ENCODE data around the gene TRPC6. TPM values are rescaled to one million over a fixed set of nuclear protein-coding genes. Genes with fewer than 3 reads are reported as not detected.

The TRPC6 gene
- total RNA-seq, 5 donors from 2014 or later (not counting 1 experiment from before 2014, with no cell fraction given): not detected

GRCh38 chr11:101453682-101454081 lies 130.1 kb downstream of the TRPC6 start:
- Histone ChIP-seq H3K9me3 (no peaks in the 10 kb centered on the region), H3K4me1 (ENCODE audit: control insufficient read depth in 1 of 2, extremely low read depth in 1 of 2, insufficient read depth in 2 of 2, low read length in 2 of 2) (no peaks in the 10 kb centered on the region), H3K36me3 (ENCODE audit: control insufficient read depth in 2 of 2, extremely low read depth in 1 of 2, insufficient read depth in 1 of 2, low read length in 1 of 2) (no peaks in the 10 kb centered on the region), H3K27me3 (replicated peaks in 1 of 2; ENCODE audit: control insufficient read depth in 2 of 2, extremely low read depth in 1 of 2, insufficient read depth in 2 of 2, low read length in 1 of 2) (no peaks in the 10 kb centered on the region), H3K4me3 (ENCODE audit: control insufficient read depth in 1 of 2, extremely low read depth in 1 of 2, low read length in 1 of 2) (no peak overlapping the region), H3K27ac (ENCODE audit: low read length) (no peak overlapping the region)
- Mint-ChIP-seq H3K27ac (no peak overlapping the region), H3K36me3 (no peaks in the 10 kb centered on the region), H3K9me3 (no peaks in the 10 kb centered on the region), H3K4me1 (no peaks in the 10 kb centered on the region), H3K27me3 (no peaks in the 10 kb centered on the region), H3K4me3 (no peak overlapping the region)
- POLR2A ChIA-PET: no interaction called here
- WGBS (ENCODE audit: insufficient coverage): no CpG with 5 or more reads among the region's 2 CpGs
- no peak for ATAC-seq (replicated peaks in 1 of 4)
- no peak for DNase-seq
- CTCF ChIA-PET: no interaction called here

- ATAC-seq (replicated peaks in 1 of 4): no peak
- H3K36me3 ChIP-seq (ENCODE audit: control insufficient read depth in 2 of 2, extremely low read depth in 1 of 2, insufficient read depth in 1 of 2, low read length in 1 of 2): no peaks in the 10 kb centered on the region
- no peaks in the 10 kb centered on the region for H3K4me1 Mint-ChIP-seq
- ChIA-PET POLR2A (no interaction called here), CTCF (no interaction called here)
- no peaks in the 10 kb centered on the region for H3K27me3 ChIP-seq (replicated peaks in 1 of 2; ENCODE audit: control insufficient read depth in 2 of 2, extremely low read depth in 1 of 2, insufficient read depth in 2 of 2, low read length in 1 of 2)
- no peak overlapping the region for H3K4me3 Mint-ChIP-seq
- no peak for DNase-seq
- 75% methylated on average over 1 of the region's 5 CpGs for WGBS (ENCODE audit: insufficient coverage)
- no peak overlapping the region for H3K4me3 ChIP-seq (ENCODE audit: control insufficient read depth in 1 of 2, extremely low read depth in 1 of 2, low read length in 1 of 2)
- peaks cover 0 to 13% (median 0%) of the 10 kb centered on the region in 3 donors for H3K9me3 Mint-ChIP-seq
- H3K27ac Mint-ChIP-seq: no peak overlapping the region
- H3K27ac ChIP-seq (ENCODE audit: low read length): no peak overlapping the region
- no peaks in the 10 kb centered on the region for H3K4me1 ChIP-seq (ENCODE audit: control insufficient read depth in 1 of 2, extremely low read depth in 1 of 2, insufficient read depth in 2 of 2, low read length in 2 of 2)
- no peaks in the 10 kb centered on the region for H3K27me3 Mint-ChIP-seq
- no peaks in the 10 kb centered on the region for H3K9me3 ChIP-seq
- no peaks in the 10 kb centered on the region for H3K36me3 Mint-ChIP-seq
Observed at GRCh38 chr11:101448881-101449442, 134.8 kb downstream of the TRPC6 start.

GRCh38 chr11:101446726-101447125 lies 137.1 kb downstream of the TRPC6 start:
- Histone ChIP-seq H3K27ac (ENCODE audit: low read length) (no peak overlapping the region), H3K36me3 (ENCODE audit: control insufficient read depth in 2 of 2, extremely low read depth in 1 of 2, insufficient read depth in 1 of 2, low read length in 1 of 2) (no peaks in the 10 kb centered on the region), H3K27me3 (replicated peaks in 1 of 2; ENCODE audit: control insufficient read depth in 2 of 2, extremely low read depth in 1 of 2, insufficient read depth in 2 of 2, low read length in 1 of 2) (no peaks in the 10 kb centered on the region), H3K4me3 (ENCODE audit: control insufficient read depth in 1 of 2, extremely low read depth in 1 of 2, low read length in 1 of 2) (no peak overlapping the region), H3K9me3 (no peaks in the 10 kb centered on the region), H3K4me1 (ENCODE audit: control insufficient read depth in 1 of 2, extremely low read depth in 1 of 2, insufficient read depth in 2 of 2, low read length in 2 of 2) (no peaks in the 10 kb centered on the region)
- ATAC-seq (replicated peaks in 1 of 4) (no peak), DNase-seq (no peak)
- ChIA-PET CTCF (no interaction called here), POLR2A (no interaction called here)
- no peaks in the 10 kb centered on the region for H3K36me3 Mint-ChIP-seq
- H3K9me3 Mint-ChIP-seq: peaks cover 0 to 14% (median 0%) of the 10 kb centered on the region in 3 donors
- H3K27me3 Mint-ChIP-seq: no peaks in the 10 kb centered on the region
- H3K27ac Mint-ChIP-seq: no peak overlapping the region
- H3K4me3 Mint-ChIP-seq: no peak overlapping the region
- no peaks in the 10 kb centered on the region for H3K4me1 Mint-ChIP-seq

GRCh38 chr11:101446238-101446637 lies 137.6 kb downstream of the TRPC6 start:
- ATAC-seq (replicated peaks in 1 of 4) (no peak), DNase-seq (no peak)
- H3K9me3 Mint-ChIP-seq: peaks cover 0 to 14% (median 0%) of the 10 kb centered on the region in 3 donors
- ChIA-PET CTCF (no interaction called here), POLR2A (no interaction called here)
- Histone ChIP-seq H3K27ac (ENCODE audit: low read length) (no peak overlapping the region), H3K4me1 (ENCODE audit: control insufficient read depth in 1 of 2, extremely low read depth in 1 of 2, insufficient read depth in 2 of 2, low read length in 2 of 2) (no peaks in the 10 kb centered on the region), H3K4me3 (ENCODE audit: control insufficient read depth in 1 of 2, extremely low read depth in 1 of 2, low read length in 1 of 2) (no peak overlapping the region), H3K27me3 (replicated peaks in 1 of 2; ENCODE audit: control insufficient read depth in 2 of 2, extremely low read depth in 1 of 2, insufficient read depth in 2 of 2, low read length in 1 of 2) (no peaks in the 10 kb centered on the region), H3K36me3 (ENCODE audit: control insufficient read depth in 2 of 2, extremely low read depth in 1 of 2, insufficient read depth in 1 of 2, low read length in 1 of 2) (no peaks in the 10 kb centered on the region), H3K9me3 (no peaks in the 10 kb centered on the region)
- no peak overlapping the region for H3K4me3 Mint-ChIP-seq
- no peaks in the 10 kb centered on the region for H3K36me3 Mint-ChIP-seq
- WGBS (ENCODE audit: insufficient coverage): no CpG with 5 or more reads among the region's 1 CpG
- no peaks in the 10 kb centered on the region for H3K4me1 Mint-ChIP-seq
- no peak overlapping the region for H3K27ac Mint-ChIP-seq
- H3K27me3 Mint-ChIP-seq: no peaks in the 10 kb centered on the region

- Histone ChIP-seq H3K36me3 (ENCODE audit: control insufficient read depth in 2 of 2, extremely low read depth in 1 of 2, insufficient read depth in 1 of 2, low read length in 1 of 2) (no peaks in the 10 kb centered on the region), H3K4me3 (ENCODE audit: control insufficient read depth in 1 of 2, extremely low read depth in 1 of 2, low read length in 1 of 2) (no peak overlapping the region), H3K27ac (ENCODE audit: low read length) (no peak overlapping the region), H3K9me3 (no peaks in the 10 kb centered on the region), H3K27me3 (replicated peaks in 1 of 2; ENCODE audit: control insufficient read depth in 2 of 2, extremely low read depth in 1 of 2, insufficient read depth in 2 of 2, low read length in 1 of 2) (no peaks in the 10 kb centered on the region), H3K4me1 (ENCODE audit: control insufficient read depth in 1 of 2, extremely low read depth in 1 of 2, insufficient read depth in 2 of 2, low read length in 2 of 2) (no peaks in the 10 kb centered on the region)
- Mint-ChIP-seq H3K4me1 (no peaks in the 10 kb centered on the region), H3K36me3 (no peaks in the 10 kb centered on the region), H3K4me3 (no peak overlapping the region), H3K9me3 (peaks cover 0 to 14% (median 0%) of the 10 kb centered on the region in 3 donors), H3K27ac (no peak overlapping the region), H3K27me3 (no peaks in the 10 kb centered on the region)
- DNase-seq (no peak), ATAC-seq (replicated peaks in 1 of 4) (no peak)
- ChIA-PET CTCF (no interaction called here), POLR2A (no interaction called here)
Observed at GRCh38 chr11:101445761-101446160, 138.0 kb downstream of the TRPC6 start.

- DNase-seq: no peak
- POLR2A ChIA-PET: no interaction called here
- Mint-ChIP-seq H3K9me3 (peaks cover 0 to 14% (median 0%) of the 10 kb centered on the region in 3 donors), H3K36me3 (no peaks in the 10 kb centered on the region), H3K27ac (no peak overlapping the region), H3K27me3 (no peaks in the 10 kb centered on the region), H3K4me3 (no peak overlapping the region), H3K4me1 (no peaks in the 10 kb centered on the region)
- no peak for ATAC-seq (replicated peaks in 1 of 4)
- no peaks in the 10 kb centered on the region for H3K9me3 ChIP-seq
- no CpG with 5 or more reads among the region's 1 CpG for WGBS (ENCODE audit: insufficient coverage)
- H3K4me1 ChIP-seq (ENCODE audit: control insufficient read depth in 1 of 2, extremely low read depth in 1 of 2, insufficient read depth in 2 of 2, low read length in 2 of 2): no peaks in the 10 kb centered on the region
- H3K27ac ChIP-seq (ENCODE audit: low read length): no peak overlapping the region
- H3K4me3 ChIP-seq (ENCODE audit: control insufficient read depth in 1 of 2, extremely low read depth in 1 of 2, low read length in 1 of 2): no peak overlapping the region
- CTCF ChIA-PET: no interaction called here
- no peaks in the 10 kb centered on the region for H3K27me3 ChIP-seq (replicated peaks in 1 of 2; ENCODE audit: control insufficient read depth in 2 of 2, extremely low read depth in 1 of 2, insufficient read depth in 2 of 2, low read length in 1 of 2)
- H3K36me3 ChIP-seq (ENCODE audit: control insufficient read depth in 2 of 2, extremely low read depth in 1 of 2, insufficient read depth in 1 of 2, low read length in 1 of 2): no peaks in the 10 kb centered on the region
Observed at GRCh38 chr11:101444851-101445250, 139.0 kb downstream of the TRPC6 start.

GRCh38 chr11:101444164-101444563 lies 139.6 kb downstream of the TRPC6 start:
- Histone ChIP-seq H3K27ac (ENCODE audit: low read length) (no peak overlapping the region), H3K9me3 (no peaks in the 10 kb centered on the region), H3K27me3 (replicated peaks in 1 of 2; ENCODE audit: control insufficient read depth in 2 of 2, extremely low read depth in 1 of 2, insufficient read depth in 2 of 2, low read length in 1 of 2) (no peaks in the 10 kb centered on the region), H3K36me3 (ENCODE audit: control insufficient read depth in 2 of 2, extremely low read depth in 1 of 2, insufficient read depth in 1 of 2, low read length in 1 of 2) (no peaks in the 10 kb centered on the region), H3K4me3 (ENCODE audit: control insufficient read depth in 1 of 2, extremely low read depth in 1 of 2, low read length in 1 of 2) (no peak overlapping the region), H3K4me1 (ENCODE audit: control insufficient read depth in 1 of 2, extremely low read depth in 1 of 2, insufficient read depth in 2 of 2, low read length in 2 of 2) (no peaks in the 10 kb centered on the region)
- ATAC-seq (replicated peaks in 1 of 4) (no peak), DNase-seq (no peak)
- POLR2A ChIA-PET: no interaction called here
- 18% methylated on average over 4 of the region's 5 CpGs for WGBS (ENCODE audit: insufficient coverage)
- peaks cover 0 to 14% (median 1%) of the 10 kb centered on the region in 3 donors for H3K9me3 Mint-ChIP-seq
- CTCF ChIA-PET: no interaction called here
- no peaks in the 10 kb centered on the region for H3K36me3 Mint-ChIP-seq
- no peak overlapping the region for H3K4me3 Mint-ChIP-seq
- no peak overlapping the region for H3K27ac Mint-ChIP-seq
- no peaks in the 10 kb centered on the region for H3K27me3 Mint-ChIP-seq
- no peaks in the 10 kb centered on the region for H3K4me1 Mint-ChIP-seq
